ENCODE results near the gene IRX4. TPM values are rescaled to one million over a fixed set of nuclear protein-coding genes. Genes with fewer than 3 reads are reported as not detected.

IRX4 gene
- total and polyA plus RNA-seq, 9 of the 15 experiments (the other 6 are each of a cell fraction or from before 2014, with no cell fraction given): not detected

DNA sequence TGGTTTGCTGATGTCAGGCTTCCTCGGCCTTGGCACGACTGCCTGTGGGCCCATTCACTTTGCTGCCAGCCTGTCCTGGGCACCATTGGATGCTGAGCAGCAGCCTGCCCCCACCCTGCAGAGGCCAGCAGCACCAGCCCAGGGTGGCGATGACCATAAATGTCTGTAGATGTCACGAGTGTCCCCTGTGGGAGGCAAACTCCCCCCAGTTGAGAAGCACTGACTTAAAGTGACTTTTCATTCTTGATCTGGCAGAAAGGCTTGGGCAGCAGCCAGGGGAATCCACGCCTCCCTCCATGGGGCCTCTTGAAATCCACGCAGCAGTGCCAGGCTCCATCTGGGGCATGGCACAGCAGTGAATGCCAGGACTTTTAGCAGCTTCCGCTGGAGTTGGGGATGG, 21.8 kb downstream of the IRX4 start:
- H3K4me3 ChIP-seq: no peak overlapping the region
- WGBS (ENCODE audit: insufficient coverage, low coverage, missing lambda C conversion rate): 0% methylated on average over 7 of the region's 7 CpGs
- no peak for TF ChIP-seq HNRNPK (IDR thresholded peaks at IDR 0.05; ENCODE audit: low read depth, low read length, poor library complexity, severe bottlenecking)
- no peak for TF ChIP-seq DMBX1 (CRISPR knock-in tag; IDR thresholded peaks at IDR 0.05; ENCODE audit: borderline replicate concordance)
- no peak for TF ChIP-seq L3MBTL2 (IDR thresholded peaks at IDR 0.05)
- TF ChIP-seq ZFP36 (IDR thresholded peaks at IDR 0.05; ENCODE audit: low read depth, low read length, partially characterized antibody): no peak
- no peak for TF ChIP-seq ZNF551 (CRISPR knock-in tag; IDR thresholded peaks at IDR 0.05)
- TF ChIP-seq GABPA (tag; conservative IDR thresholded peaks at IDR 0.05; ENCODE audit: low read depth): no peak
- TF ChIP-seq, protein P1, sequence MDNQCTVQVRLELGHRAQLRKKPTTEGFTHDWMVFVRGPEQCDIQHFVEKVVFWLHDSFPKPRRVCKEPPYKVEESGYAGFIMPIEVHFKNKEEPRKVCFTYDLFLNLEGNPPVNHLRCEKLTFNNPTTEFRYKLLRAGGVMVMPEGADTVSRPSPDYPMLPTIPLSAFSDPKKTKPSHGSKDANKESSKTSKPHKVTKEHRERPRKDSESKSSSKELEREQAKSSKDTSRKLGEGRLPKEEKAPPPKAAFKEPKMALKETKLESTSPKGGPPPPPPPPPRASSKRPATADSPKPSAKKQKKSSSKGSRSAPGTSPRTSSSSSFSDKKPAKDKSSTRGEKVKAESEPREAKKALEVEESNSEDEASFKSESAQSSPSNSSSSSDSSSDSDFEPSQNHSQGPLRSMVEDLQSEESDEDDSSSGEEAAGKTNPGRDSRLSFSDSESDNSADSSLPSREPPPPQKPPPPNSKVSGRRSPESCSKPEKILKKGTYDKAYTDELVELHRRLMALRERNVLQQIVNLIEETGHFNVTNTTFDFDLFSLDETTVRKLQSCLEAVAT (IDR thresholded peaks at IDR 0.05): no peak
- TF ChIP-seq ZC3H8 (IDR thresholded peaks at IDR 0.05): no peak
- TF ChIP-seq ZNF282 (CRISPR knock-in tag; IDR thresholded peaks at IDR 0.05): no peak
- TF ChIP-seq, protein P2, sequence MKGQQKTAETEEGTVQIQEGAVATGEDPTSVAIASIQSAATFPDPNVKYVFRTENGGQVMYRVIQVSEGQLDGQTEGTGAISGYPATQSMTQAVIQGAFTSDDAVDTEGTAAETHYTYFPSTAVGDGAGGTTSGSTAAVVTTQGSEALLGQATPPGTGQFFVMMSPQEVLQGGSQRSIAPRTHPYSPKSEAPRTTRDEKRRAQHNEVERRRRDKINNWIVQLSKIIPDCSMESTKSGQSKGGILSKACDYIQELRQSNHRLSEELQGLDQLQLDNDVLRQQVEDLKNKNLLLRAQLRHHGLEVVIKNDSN (CRISPR knock-in tag; IDR thresholded peaks at IDR 0.05): no peak
- TF ChIP-seq RNF2 (IDR thresholded peaks at IDR 0.05): no peak
- TF ChIP-seq, protein P3, sequence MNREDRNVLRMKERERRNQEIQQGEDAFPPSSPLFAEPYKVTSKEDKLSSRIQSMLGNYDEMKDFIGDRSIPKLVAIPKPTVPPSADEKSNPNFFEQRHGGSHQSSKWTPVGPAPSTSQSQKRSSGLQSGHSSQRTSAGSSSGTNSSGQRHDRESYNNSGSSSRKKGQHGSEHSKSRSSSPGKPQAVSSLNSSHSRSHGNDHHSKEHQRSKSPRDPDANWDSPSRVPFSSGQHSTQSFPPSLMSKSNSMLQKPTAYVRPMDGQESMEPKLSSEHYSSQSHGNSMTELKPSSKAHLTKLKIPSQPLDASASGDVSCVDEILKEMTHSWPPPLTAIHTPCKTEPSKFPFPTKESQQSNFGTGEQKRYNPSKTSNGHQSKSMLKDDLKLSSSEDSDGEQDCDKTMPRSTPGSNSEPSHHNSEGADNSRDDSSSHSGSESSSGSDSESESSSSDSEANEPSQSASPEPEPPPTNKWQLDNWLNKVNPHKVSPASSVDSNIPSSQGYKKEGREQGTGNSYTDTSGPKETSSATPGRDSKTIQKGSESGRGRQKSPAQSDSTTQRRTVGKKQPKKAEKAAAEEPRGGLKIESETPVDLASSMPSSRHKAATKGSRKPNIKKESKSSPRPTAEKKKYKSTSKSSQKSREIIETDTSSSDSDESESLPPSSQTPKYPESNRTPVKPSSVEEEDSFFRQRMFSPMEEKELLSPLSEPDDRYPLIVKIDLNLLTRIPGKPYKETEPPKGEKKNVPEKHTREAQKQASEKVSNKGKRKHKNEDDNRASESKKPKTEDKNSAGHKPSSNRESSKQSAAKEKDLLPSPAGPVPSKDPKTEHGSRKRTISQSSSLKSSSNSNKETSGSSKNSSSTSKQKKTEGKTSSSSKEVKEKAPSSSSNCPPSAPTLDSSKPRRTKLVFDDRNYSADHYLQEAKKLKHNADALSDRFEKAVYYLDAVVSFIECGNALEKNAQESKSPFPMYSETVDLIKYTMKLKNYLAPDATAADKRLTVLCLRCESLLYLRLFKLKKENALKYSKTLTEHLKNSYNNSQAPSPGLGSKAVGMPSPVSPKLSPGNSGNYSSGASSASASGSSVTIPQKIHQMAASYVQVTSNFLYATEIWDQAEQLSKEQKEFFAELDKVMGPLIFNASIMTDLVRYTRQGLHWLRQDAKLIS (CRISPR knock-in tag; IDR thresholded peaks at IDR 0.05): no peak
- no peak for TF ChIP-seq NFYB (IDR thresholded peaks at IDR 0.05; ENCODE audit: extremely low read depth, insufficient read length)
- TF ChIP-seq ZNF212 (CRISPR knock-in tag; IDR thresholded peaks at IDR 0.05): no peak
- TF ChIP-seq ZBTB7A (IDR thresholded peaks at IDR 0.05; ENCODE audit: borderline replicate concordance, control insufficient read depth, low read depth, low read length): no peak
- no peak for TF ChIP-seq MTA2 (IDR thresholded peaks at IDR 0.05; ENCODE audit: low read depth)
- H3K9me1 ChIP-seq (ENCODE audit: control insufficient read depth, insufficient read depth, low read length): no peaks in the 10 kb centered on the region
- H3K36me3 ChIP-seq (ENCODE audit: control insufficient read depth, insufficient read depth, low read length): no peaks in the 10 kb centered on the region
- H3K27me3 ChIP-seq (ENCODE audit: control insufficient read depth in 2 of 2, insufficient read depth in 2 of 2, low read length in 2 of 2): peaks cover 51 to 71% of the 10 kb centered on the region in 2 experiments
- no peak overlapping the region for H3K4me2 ChIP-seq (ENCODE audit: insufficient read depth, low read length)
- no peak overlapping the region for H2AFZ ChIP-seq (ENCODE audit: low read depth, low read length)
- peaks cover 10% of the 10 kb centered on the region for H4K20me1 ChIP-seq (replicated peaks; ENCODE audit: control insufficient read depth, insufficient read depth, low read length)
- intact Hi-C loops (cut with micrococcal nuclease) (no loop called here), in situ Hi-C loops (cut with MboI) (no loop called here)
- ATAC-seq (no peak), FAIRE-seq (no peak), DNase-seq (ENCODE audit: extremely low read depth in 1 of 4, low spot score in 3 of 4) (no peak)
- peaks cover 2% of the 10 kb centered on the region for H3K9me3 ChIP-seq (replicated peaks; ENCODE audit: control insufficient read depth, insufficient read depth, low read depth, low read length)
- no peak overlapping the region for H3K9ac ChIP-seq (ENCODE audit: insufficient read depth in 1 of 2, low read depth in 2 of 2, low read length in 2 of 2)
- ChIA-PET CTCF (ENCODE audit: low intra/inter-chr PET ratio) (no interaction called here), POLR2A (no interaction called here)
- peaks cover 0 to 3% of the 10 kb centered on the region in 2 experiments; a peak in 2 of 5 replicates for H3K4me1 ChIP-seq (replicated peaks in 1 of 2; ENCODE audit: control insufficient read depth in 2 of 2, insufficient read depth in 2 of 2, low read length in 2 of 2)
- BruUV-seq (replicated peaks): no TSS peak
- no peak overlapping the region for H3K27ac ChIP-seq (ENCODE audit: extremely low read depth, low read depth, low read length)
- H3K79me2 ChIP-seq (ENCODE audit: control insufficient read depth, insufficient read depth, low read length): no peaks in the 10 kb centered on the region

Measured in K562 (cell line).